BE2C (cell line): Measurements from ENCODE around the gene NDUFC1.
"Not testable (repeated sequence)": the region's sequence is repeated elsewhere in the genome, so short reads cannot be mapped to it uniquely, and the experiment has no call there.

Experiments
- DNase-seq: peaks from one replicate; pipeline ENCODE4 v3.0.0-alpha.2; 2020
- H3K27me3 ChIP-seq: fragments of 250-450 bp; sonication (Bioruptor Pico); 2 replicates; pipeline ENCODE4 v1.5.1; 2020; ENCODE audit warnings: mild to moderate bottlenecking
- H3K36me3 ChIP-seq: fragments of 250-450 bp; sonication (Bioruptor Pico); 2 replicates; pipeline ENCODE4 v1.5.1; 2020; ENCODE audit warnings: mild to moderate bottlenecking
- H3K4me1 ChIP-seq: fragments of 250-450 bp; sonication (Bioruptor Pico); 2 replicates; pipeline ENCODE4 v1.5.1; 2020
- H3K4me3 ChIP-seq: 2 replicates; pipeline ENCODE4 v1.5.1; 2011; ENCODE audit warnings: low read depth, low read length
- H3K9me3 ChIP-seq: fragments of 250-450 bp; sonication (Bioruptor Pico); 2 replicates; pipeline ENCODE4 v1.5.1; 2020
- TF ChIP-seq, protein P1 (sequence below): IDR thresholded peaks from 2 replicates; pipeline ENCODE4 v1.5.1; 2012; ENCODE audit warnings: mild to moderate bottlenecking, low read depth, low read length

NDUFC1 gene

DNA sequence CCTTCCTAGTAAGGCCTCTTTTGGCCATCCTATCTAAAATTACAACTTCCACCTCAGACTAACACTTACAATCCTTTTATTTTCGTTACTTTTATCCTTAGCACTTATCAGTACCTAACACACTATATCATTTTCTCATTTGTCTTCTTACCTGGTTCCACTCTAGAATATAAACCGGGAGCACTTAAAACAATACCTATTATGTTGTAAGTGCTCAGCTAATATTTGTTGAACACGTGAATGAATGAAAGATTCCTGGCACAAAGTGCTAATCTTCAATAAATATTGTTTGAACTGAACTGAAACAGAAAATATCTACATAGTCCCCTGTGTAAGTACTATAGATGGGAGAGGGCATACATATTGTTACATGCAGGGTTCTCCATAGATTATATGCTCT, 36.6 kb downstream of the NDUFC1 start:
- H3K4me3 ChIP-seq: no peak overlapping the region
- TF ChIP-seq, protein P1, sequence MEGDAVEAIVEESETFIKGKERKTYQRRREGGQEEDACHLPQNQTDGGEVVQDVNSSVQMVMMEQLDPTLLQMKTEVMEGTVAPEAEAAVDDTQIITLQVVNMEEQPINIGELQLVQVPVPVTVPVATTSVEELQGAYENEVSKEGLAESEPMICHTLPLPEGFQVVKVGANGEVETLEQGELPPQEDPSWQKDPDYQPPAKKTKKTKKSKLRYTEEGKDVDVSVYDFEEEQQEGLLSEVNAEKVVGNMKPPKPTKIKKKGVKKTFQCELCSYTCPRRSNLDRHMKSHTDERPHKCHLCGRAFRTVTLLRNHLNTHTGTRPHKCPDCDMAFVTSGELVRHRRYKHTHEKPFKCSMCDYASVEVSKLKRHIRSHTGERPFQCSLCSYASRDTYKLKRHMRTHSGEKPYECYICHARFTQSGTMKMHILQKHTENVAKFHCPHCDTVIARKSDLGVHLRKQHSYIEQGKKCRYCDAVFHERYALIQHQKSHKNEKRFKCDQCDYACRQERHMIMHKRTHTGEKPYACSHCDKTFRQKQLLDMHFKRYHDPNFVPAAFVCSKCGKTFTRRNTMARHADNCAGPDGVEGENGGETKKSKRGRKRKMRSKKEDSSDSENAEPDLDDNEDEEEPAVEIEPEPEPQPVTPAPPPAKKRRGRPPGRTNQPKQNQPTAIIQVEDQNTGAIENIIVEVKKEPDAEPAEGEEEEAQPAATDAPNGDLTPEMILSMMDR: no peak

DNA sequence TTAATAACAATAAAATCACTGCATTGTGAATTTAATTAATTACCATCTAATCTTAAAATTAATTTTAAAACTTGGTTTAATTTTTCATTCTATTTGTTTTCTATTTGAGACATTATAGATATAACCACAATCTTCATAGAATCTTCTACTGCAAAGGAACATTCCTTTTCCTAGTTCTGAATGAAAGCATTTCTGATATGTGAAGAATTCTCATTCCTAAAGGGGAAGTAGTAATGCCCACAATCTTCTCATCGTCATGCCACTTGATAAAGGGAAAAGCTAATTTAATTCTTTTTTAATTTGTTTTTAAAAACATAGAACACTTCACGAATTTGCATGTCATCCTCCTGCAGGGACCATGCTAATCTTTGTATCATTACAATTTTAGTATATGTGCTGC, 45.9 kb downstream of the NDUFC1 start:
- H3K36me3 ChIP-seq: no peaks in the 10 kb centered on the region
- H3K4me1 ChIP-seq: no peaks in the 10 kb centered on the region
- no peak overlapping the region for H3K4me3 ChIP-seq
- DNase-seq: no peak
- no peaks in the 10 kb centered on the region for H3K27me3 ChIP-seq
- TF ChIP-seq, protein P1: no peak
- H3K9me3 ChIP-seq: no peaks in the 10 kb centered on the region

More for the DNA sequence above, 36.6 kb downstream of the NDUFC1 start:
- no peak for DNase-seq
- H3K36me3 ChIP-seq: no peaks in the 10 kb centered on the region
- H3K9me3 ChIP-seq: no peaks in the 10 kb centered on the region
- H3K4me1 ChIP-seq: peaks cover 5% of the 10 kb centered on the region; the same call in 1 of the 2 replicates
- H3K27me3 ChIP-seq: no peaks in the 10 kb centered on the region

DNA sequence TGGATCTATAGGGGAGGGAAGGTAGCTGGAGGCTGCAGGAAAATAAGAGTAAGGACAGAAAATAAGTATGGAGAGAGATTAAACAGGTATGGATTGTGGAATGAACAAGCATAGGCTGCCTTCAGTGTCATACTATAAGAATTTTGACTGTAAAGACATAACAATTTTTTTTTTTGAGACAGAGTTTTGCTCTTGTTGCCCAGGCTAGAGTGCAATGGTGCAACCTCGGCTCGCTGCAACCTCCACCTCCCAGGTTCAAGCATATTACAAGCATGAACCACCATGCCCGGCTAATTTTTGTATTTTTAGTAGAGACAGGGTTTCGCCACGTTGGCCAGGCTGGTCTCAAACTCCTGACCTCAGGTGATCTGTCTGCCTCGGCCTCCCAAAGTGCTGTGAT, 46.7 kb downstream of the NDUFC1 start:
- not testable (repeated sequence) for DNase-seq, H3K9me3 ChIP-seq, H3K36me3 ChIP-seq, H3K4me3 ChIP-seq, H3K27me3 ChIP-seq, H3K4me1 ChIP-seq

DNA sequence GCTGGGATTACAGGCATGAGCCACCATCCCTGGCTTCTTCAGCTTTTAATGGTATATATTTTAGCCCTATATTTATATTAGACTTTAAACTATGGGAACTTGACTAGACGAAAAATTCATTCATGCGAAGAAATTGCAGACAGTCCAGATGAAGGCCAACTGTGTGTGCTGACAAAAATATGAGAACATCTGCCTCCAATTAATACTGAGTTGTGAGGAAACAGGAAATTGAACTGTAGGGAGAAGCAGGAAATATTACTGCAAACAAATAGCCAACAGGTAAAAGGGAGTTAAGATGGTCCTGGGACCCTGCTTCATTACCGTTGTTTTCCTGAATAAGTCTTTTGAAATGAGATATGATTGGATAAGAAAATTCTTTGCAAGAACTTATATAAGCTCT, 48.6 kb downstream of the NDUFC1 start:
- no peaks in the 10 kb centered on the region for H3K9me3 ChIP-seq
- DNase-seq: no peak
- no peaks in the 10 kb centered on the region for H3K36me3 ChIP-seq
- no peaks in the 10 kb centered on the region for H3K27me3 ChIP-seq
- TF ChIP-seq, protein P1: no peak
- no peak overlapping the region for H3K4me3 ChIP-seq
- H3K4me1 ChIP-seq: no peaks in the 10 kb centered on the region

DNA sequence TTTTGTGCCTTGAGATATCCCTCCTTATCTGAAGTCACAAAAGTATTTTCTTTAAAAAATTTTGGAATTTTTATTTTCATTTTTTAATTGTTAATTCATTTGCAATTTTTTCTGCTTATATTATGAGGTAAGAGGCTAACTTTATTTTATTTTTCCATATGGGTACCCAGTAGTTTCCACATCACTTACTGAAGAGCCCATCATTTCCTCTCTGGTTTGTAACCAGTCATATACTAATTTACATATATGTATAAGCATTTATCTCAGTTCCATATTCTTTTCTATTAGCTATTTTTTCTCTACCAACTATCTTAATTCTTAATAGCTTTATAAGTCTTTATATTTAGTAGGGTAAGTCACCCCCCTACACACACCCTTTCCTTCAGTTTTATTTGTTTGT, 49.2 kb downstream of the NDUFC1 start:
- Histone ChIP-seq H3K27me3 (no peaks in the 10 kb centered on the region), H3K4me3 (no peak overlapping the region), H3K9me3 (no peaks in the 10 kb centered on the region), H3K36me3 (no peaks in the 10 kb centered on the region), H3K4me1 (no peaks in the 10 kb centered on the region)
- TF ChIP-seq, protein P1: no peak
- no peak for DNase-seq

DNA sequence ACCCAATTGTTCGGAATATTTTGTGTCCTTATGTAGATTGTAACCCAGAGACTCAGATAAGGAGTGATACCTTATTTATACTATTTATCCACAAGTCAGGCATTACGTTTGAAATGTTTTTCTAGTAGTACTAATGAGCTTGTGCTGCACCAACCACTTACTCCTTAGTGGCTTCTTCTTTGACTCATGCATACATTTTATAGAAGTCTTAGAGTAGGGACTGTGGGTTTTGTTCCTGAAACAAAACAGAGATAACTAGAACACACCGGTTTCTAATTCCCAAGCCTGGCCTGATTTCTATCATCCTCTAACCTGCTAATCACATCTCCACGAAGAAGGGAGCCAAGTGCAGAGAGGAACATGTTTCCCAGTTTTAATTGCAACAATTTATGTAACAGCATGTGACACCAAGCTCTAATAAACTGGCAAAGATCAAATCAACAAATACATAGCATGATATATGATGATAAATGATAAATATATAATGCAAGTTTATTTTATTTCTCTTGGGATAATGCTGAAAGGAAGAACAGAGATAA, 54.5 kb downstream of the NDUFC1 start:
- DNase-seq: no peak
- Histone ChIP-seq H3K27me3 (no peaks in the 10 kb centered on the region), H3K36me3 (no peaks in the 10 kb centered on the region), H3K4me3 (no peak overlapping the region), H3K4me1 (no peaks in the 10 kb centered on the region), H3K9me3 (no peaks in the 10 kb centered on the region)
- TF ChIP-seq, protein P1: no peak

DNA sequence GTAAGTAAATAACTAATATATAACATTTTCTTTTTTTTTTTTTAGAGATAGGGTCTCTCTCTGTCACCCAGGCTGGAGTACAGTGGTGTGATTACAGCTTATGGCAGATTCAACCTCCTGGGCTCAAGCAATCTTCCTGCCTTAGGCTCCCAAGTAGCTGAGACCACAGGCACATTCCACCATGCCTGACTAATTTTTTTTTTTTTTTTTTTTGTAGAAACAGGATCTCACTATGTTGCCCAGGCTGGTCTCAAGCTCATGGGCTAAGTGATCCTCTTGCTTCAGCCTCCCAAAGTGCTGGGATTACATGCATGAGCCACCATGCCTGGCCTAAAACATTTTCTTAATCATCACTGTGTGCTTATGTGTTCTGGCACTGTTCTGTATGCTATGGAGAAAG, 55.0 kb downstream of the NDUFC1 start:
- Histone ChIP-seq H3K4me1 (no peaks in the 10 kb centered on the region), H3K9me3 (no peaks in the 10 kb centered on the region), H3K27me3 (no peaks in the 10 kb centered on the region), H3K4me3 (no peak overlapping the region), H3K36me3 (no peaks in the 10 kb centered on the region)
- TF ChIP-seq, protein P1: no peak
- DNase-seq: no peak
